Measurements from ENCODE around the gene ABLIM3.

GRCh38 chr5:149216496-149216895, 75.2 kb downstream of the ABLIM3 start:
- TF ChIP-seq TCF4 (CRISPR knock-in tag; IDR thresholded peaks at IDR 0.05; ENCODE audit: borderline replicate concordance) (no peak), PATZ1 (CRISPR knock-in tag; IDR thresholded peaks at IDR 0.05; ENCODE audit: borderline replicate concordance) (no peak), PPARA (CRISPR knock-in tag; IDR thresholded peaks at IDR 0.05; ENCODE audit: borderline replicate concordance) (no peak), RARB (CRISPR knock-in tag; IDR thresholded peaks at IDR 0.05) (no peak), BACH2 (CRISPR knock-in tag; IDR thresholded peaks at IDR 0.05; ENCODE audit: borderline replicate concordance) (no peak), ARNTL (CRISPR knock-in tag; IDR thresholded peaks at IDR 0.05; ENCODE audit: borderline replicate concordance, low read depth) (no peak), ESRRG (CRISPR knock-in tag; IDR thresholded peaks at IDR 0.05) (no peak), ZFP30 (CRISPR knock-in tag; IDR thresholded peaks at IDR 0.05) (no peak), CREB5 (CRISPR knock-in tag; IDR thresholded peaks at IDR 0.05; ENCODE audit: low read depth) (no peak), ZNF70 (CRISPR knock-in tag; IDR thresholded peaks at IDR 0.05) (no peak), ZFP3 (CRISPR knock-in tag; IDR thresholded peaks at IDR 0.05) (no peak), ZC3H10 (CRISPR knock-in tag; IDR thresholded peaks at IDR 0.05) (no peak), CSDC2 (CRISPR knock-in tag; IDR thresholded peaks at IDR 0.05) (no peak), ZNF565 (CRISPR knock-in tag; conservative IDR thresholded peaks at IDR 0.05; ENCODE audit: low read depth) (no peak)

All from SK-N-SH treated with all-trans-retinoic acid at 6 μM for 48 hours (cell line).